ENCODE measurements around the gene NEXN.

GRCh38 chr1:77940921-77941570, 52.6 kb downstream of the NEXN start:
- no peak for TF ChIP-seq REST (IDR thresholded peaks at IDR 0.05; ENCODE audit: low read depth)
- no peak for TF ChIP-seq YY1 (IDR thresholded peaks at IDR 0.05; ENCODE audit: extremely low read depth, insufficient replicate concordance, low read depth, low read length)
- no peak for TF ChIP-seq CTCF (IDR thresholded peaks at IDR 0.05 in 2 of 3, conservative IDR thresholded peaks at IDR 0.05 in 1 of 3; ENCODE audit: borderline replicate concordance in 1 of 3, insufficient read depth in 1 of 3, low read depth in 2 of 3, low read length in 2 of 3)
- no peak for TF ChIP-seq MAX (IDR thresholded peaks at IDR 0.05)
- TF ChIP-seq EZH2phosphoT487 (IDR thresholded peaks at IDR 0.05; ENCODE audit: borderline replicate concordance) = no peak
- no peak for TF ChIP-seq POLR2A (IDR thresholded peaks at IDR 0.05; ENCODE audit: borderline replicate concordance, extremely low read depth, insufficient read depth, insufficient read length)
- TF ChIP-seq EGR1 (IDR thresholded peaks at IDR 0.05; ENCODE audit: low read depth) = no peak
- no peak for TF ChIP-seq EZH2 (IDR thresholded peaks at IDR 0.05)
- TF ChIP-seq ZNF274 (IDR thresholded peaks at IDR 0.05; ENCODE audit: low read depth, low read length) = no peak
- no peak for TF ChIP-seq ZFX (IDR thresholded peaks at IDR 0.05)
- no peak for TF ChIP-seq TCF7L2 (IDR thresholded peaks at IDR 0.05; ENCODE audit: borderline replicate concordance, extremely low read depth, insufficient read depth, insufficient read length)
- no peak for TF ChIP-seq ATF3 (IDR thresholded peaks at IDR 0.05)
- no peak for TF ChIP-seq SP1 (IDR thresholded peaks at IDR 0.05; ENCODE audit: low read depth)
- no peak for TF ChIP-seq SIN3A (IDR thresholded peaks at IDR 0.05; ENCODE audit: low read depth)
